ENCODE data around the gene ZNF609.
"Not testable (repeated sequence)": the region's sequence is repeated elsewhere in the genome, so short reads cannot be mapped to it uniquely, and the experiment has no call there.

- not testable (repeated sequence) for TF ChIP-seq EZH2 (IDR thresholded peaks at IDR 0.05; ENCODE audit: borderline replicate concordance); CTCF (IDR thresholded peaks at IDR 0.05; ENCODE audit: poor library complexity); EZH2phosphoT487 (IDR thresholded peaks at IDR 0.05; ENCODE audit: low read depth, severe bottlenecking, unreplicated experiment)
These were observed 179.4 kb downstream of the ZNF609 start for GRCh38 chr15:64639744-64640143.
